ENCODE measurements around the gene SYNE1. TPM values are rescaled to one million over a fixed set of nuclear protein-coding genes. Genes with fewer than 3 reads are reported as not detected.

SYNE1 gene
- total RNA-seq, 2 donors from 2014 or later: 135 to 160 TPM

DNA sequence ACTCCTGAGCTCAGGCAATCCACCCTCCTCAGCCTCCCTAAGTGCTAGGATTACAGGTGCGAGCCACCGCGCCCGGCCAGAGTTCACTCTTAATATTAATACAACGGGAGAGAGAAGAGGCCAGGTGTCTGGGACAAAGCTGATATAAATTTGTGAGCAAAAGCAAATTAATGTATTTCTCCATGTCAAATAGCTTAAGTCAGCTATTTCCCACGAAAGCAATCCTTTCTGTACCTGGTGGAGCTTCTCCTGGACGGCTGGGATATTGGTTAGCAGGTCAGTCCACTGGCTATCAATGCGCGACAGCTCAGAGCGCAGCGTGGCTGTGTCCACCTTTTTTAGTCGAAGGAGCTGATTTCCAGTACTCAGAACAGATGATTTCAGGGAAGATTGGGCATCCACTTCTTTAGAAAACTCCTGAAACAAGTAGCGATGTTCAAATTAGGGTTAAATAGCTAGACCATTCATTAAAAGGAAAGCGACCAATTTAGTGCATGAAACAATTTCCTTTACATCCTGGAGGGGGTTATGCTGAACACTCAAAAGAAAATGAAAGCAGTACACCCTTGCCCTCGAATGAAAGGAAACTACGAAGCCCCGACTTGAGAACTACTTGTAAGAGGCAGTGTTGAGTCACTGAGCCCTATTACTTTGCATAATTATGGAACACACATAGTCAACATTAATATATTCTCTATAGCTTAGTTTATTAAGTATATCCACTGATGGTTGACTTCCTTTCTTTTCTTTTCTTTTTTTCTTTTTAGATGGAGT lies 403.4 kb downstream of the SYNE1 start:
- H3K27ac ChIP-seq: peak overlapping the region; percentile 54 to 82
- no peak for DNase-seq (ENCODE audit: low spot score)
- H3K4me3 ChIP-seq: no peak overlapping the region
- no peaks in the 10 kb centered on the region for H3K27me3 ChIP-seq
- no peaks in the 10 kb centered on the region for H3K9me3 ChIP-seq
- peaks cover 82% of the 10 kb centered on the region for H3K36me3 ChIP-seq
- TF ChIP-seq, protein P1, sequence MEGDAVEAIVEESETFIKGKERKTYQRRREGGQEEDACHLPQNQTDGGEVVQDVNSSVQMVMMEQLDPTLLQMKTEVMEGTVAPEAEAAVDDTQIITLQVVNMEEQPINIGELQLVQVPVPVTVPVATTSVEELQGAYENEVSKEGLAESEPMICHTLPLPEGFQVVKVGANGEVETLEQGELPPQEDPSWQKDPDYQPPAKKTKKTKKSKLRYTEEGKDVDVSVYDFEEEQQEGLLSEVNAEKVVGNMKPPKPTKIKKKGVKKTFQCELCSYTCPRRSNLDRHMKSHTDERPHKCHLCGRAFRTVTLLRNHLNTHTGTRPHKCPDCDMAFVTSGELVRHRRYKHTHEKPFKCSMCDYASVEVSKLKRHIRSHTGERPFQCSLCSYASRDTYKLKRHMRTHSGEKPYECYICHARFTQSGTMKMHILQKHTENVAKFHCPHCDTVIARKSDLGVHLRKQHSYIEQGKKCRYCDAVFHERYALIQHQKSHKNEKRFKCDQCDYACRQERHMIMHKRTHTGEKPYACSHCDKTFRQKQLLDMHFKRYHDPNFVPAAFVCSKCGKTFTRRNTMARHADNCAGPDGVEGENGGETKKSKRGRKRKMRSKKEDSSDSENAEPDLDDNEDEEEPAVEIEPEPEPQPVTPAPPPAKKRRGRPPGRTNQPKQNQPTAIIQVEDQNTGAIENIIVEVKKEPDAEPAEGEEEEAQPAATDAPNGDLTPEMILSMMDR (IDR thresholded peaks at IDR 0.05): no peak
- peaks cover 0 to 19% of the 10 kb centered on the region in 2 donors for H3K4me1 ChIP-seq

DNA sequence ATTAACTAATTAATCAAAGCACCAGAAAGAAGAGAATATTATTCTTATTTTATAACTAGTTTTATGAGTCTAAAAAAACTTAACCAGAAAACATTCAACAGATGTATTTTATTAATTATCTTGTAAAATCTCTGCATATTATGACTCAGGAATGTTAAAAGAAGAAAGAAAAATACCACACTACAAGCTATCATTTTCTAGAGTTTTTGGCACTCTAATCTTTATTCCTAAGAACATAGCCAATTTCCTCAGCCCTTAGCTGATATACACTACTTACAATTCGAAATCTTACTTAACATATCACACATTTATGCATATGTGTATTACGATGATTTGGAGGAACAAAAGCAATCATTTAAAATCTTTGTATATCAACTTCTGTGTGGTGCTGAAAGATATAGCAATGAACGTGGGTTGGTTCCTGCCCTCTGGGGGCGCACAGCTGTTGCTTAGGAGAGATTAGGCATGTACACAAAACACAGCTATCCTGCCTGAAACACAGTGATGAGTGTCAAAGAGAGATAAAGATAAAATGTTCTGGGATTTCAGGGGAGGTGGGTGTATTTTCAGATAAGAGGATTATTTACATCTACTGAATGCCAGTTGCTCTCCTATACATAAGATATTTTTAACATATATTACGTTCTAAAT lies 404.5 kb downstream of the SYNE1 start:
- H3K27ac ChIP-seq: peak overlapping the region; percentile 54 to 82
- H3K27me3 ChIP-seq: no peaks in the 10 kb centered on the region
- DNase-seq (ENCODE audit: low spot score): no peak
- H3K4me3 ChIP-seq: no peak overlapping the region
- TF ChIP-seq, protein P1 (IDR thresholded peaks at IDR 0.05): peak; percentile 22 to 32
- peaks cover 83% of the 10 kb centered on the region for H3K36me3 ChIP-seq
- H3K9me3 ChIP-seq: no peaks in the 10 kb centered on the region
- H3K4me1 ChIP-seq: peaks cover 0 to 19% of the 10 kb centered on the region in 2 donors

DNA sequence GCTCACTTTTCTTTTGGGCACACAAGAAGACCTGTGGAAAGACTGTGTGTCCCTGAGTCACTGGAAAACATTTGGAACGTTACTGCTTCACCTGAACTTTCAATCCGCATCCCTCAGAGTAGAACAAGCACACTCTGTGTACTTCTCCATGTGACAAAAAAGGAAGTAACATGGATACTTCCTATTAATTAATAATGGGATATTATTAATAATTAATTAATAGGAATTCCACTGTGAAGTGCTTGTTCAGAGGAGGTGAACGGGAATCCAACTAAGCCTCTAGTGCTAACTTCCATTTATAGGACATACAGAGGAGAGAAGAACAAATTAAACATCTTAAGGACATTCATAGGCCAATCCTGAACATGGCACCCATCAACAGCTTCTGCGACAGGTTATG lies 407.8 kb downstream of the SYNE1 start:
- peaks cover 62% of the 10 kb centered on the region for H3K36me3 ChIP-seq

DNA sequence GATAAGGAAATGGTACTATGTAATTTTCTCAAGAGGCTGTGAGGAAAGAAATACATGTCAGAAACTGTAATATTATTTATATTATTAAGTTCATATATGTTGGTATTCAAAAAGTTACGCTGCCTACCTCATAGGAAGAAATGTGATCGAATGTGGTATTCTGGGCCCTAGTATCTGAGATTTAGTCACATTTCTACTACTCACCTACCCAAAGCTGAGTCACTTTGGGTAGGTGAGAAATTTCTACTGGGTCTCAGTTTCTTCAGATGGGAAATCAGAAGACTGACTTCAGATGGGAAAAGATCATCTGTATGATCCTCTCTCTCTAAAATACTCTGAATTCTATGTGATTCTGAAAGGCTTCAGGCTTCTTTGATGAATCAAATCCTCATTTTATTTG lies 411.0 kb downstream of the SYNE1 start:
- H3K27ac ChIP-seq: peak overlapping the region in 1 of 2 donors; percentile 29
- peaks cover 78% of the 10 kb centered on the region for H3K36me3 ChIP-seq

More for the DNA sequence above, 407.8 kb downstream of the SYNE1 start:
- DNase-seq (ENCODE audit: low spot score): no peak
- Histone ChIP-seq H3K4me3 (no peak overlapping the region), H3K27me3 (no peaks in the 10 kb centered on the region), H3K9me3 (no peaks in the 10 kb centered on the region), H3K4me1 (peaks cover 0 to 28% of the 10 kb centered on the region in 2 donors), H3K27ac (no peak overlapping the region)
- TF ChIP-seq, protein P1 (IDR thresholded peaks at IDR 0.05): no peak

DNA sequence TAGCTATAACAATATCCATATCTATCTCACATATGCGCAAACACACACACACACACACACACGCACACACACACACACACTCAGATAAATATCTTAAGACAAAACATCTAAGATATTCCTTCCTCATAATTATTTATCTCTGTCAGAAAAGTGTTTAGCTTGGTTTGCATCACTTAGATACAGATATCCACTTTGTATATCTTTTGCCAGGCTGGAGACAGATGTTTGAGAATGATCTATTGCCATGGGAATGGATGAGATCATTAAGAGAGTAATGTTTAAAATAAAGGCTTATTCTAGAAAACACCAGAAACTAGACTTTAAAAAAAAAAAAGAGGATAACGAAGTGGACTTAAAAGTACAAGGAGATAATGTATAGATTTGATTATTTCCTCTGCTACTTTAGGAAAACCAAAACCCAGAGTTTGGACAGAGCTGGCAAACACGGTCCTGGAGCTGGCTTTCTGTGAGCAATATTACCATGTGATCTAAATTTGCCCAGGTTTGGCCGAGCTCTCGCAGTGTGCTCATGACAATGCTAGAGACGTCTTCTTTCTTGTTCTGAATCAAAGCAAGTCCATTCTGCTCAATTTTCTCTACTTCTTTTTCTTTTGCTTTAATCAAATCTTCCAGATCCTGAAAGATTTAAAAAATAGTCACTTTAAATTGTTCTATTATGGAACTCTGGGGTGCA lies 411.8 kb downstream of the SYNE1 start:
- Histone ChIP-seq H3K27me3 (no peaks in the 10 kb centered on the region), H3K9me3 (peaks cover 0 to 19% of the 10 kb centered on the region in 2 donors), H3K27ac (peak overlapping the region in 1 of 2 donors; percentile 29), H3K4me1 (peaks cover 0 to 8% of the 10 kb centered on the region in 2 donors), H3K4me3 (no peak overlapping the region), H3K36me3 (peaks cover 78% of the 10 kb centered on the region)
- TF ChIP-seq, protein P1 (IDR thresholded peaks at IDR 0.05): no peak
- no peak for DNase-seq (ENCODE audit: low spot score)

More for the DNA sequence above, 411.0 kb downstream of the SYNE1 start:
- Histone ChIP-seq H3K9me3 (peaks cover 0 to 19% of the 10 kb centered on the region in 2 donors), H3K4me3 (no peak overlapping the region), H3K4me1 (peaks cover 0 to 8% of the 10 kb centered on the region in 2 donors), H3K27me3 (no peaks in the 10 kb centered on the region)
- DNase-seq (ENCODE audit: low spot score): no peak
- TF ChIP-seq, protein P1 (IDR thresholded peaks at IDR 0.05): no peak

All from right atrium auricular region (tissue), 2 donors.